K562 (cell line): Measurements from ENCODE around the gene GARRE1. TPM values are rescaled to one million over a fixed set of nuclear protein-coding genes. Genes with fewer than 3 reads are reported as not detected.

Experiments used
- BRCA1 ChIP-seq, 2 experiments: fragments of 450-650 bp in 1 of 2; sonication (generic) in 1 of 2; formaldehyde crosslinking in 1 of 2; IDR thresholded peaks; 2 replicates each; pipeline versions ENCODE4 v1.5.0 to v1.6.1; 2017 to 2020; ENCODE audit warnings: mild to moderate bottlenecking in 1 of 2, missing genetic modification reagents in 1 of 2
- EP400 ChIP-seq: fragments of 450-650 bp; IDR thresholded peaks from 2 replicates; pipeline ENCODE4 v1.6.1; 2017; ENCODE audit warnings: antibody characterized with exemption, mild to moderate bottlenecking, moderate library complexity
- ETV1 ChIP-seq: fragments of 450-650 bp; conservative IDR thresholded peaks from 2 replicates; pipeline ENCODE4 v1.6.1; 2016; ENCODE audit warnings: missing genetic modification characterization, control low read depth, low read depth, missing compliant biosample characterization
- JUND ChIP-seq, 2 experiments: IDR thresholded peaks; 2 replicates in 1 of 2; 3 replicates in 1 of 2; pipeline ENCODE4 v1.6.1; 2011; ENCODE audit warnings: borderline replicate concordance in 2 of 2, low read depth in 2 of 2, low read length in 2 of 2, improper control_type of control experiment in 1 of 2, missing biosample characterization in 1 of 2, missing genetic modification characterization in 1 of 2, missing genetic modification reagents in 1 of 2
- MEF2D ChIP-seq: conservative IDR thresholded peaks from 2 replicates; pipeline ENCODE4 v1.6.1; 2016; ENCODE audit warnings: low read depth, missing genetic modification characterization, missing compliant biosample characterization
- RCOR1 ChIP-seq, 2 experiments: IDR thresholded peaks; 2 replicates each; pipeline ENCODE4 v1.6.1; 2012; ENCODE audit warnings: low read depth in 2 of 2, low read length in 2 of 2, borderline replicate concordance in 1 of 2, improper control_type of control experiment in 1 of 2
- SAFB ChIP-seq: fragments of 200-400 bp; formaldehyde crosslinking; IDR thresholded peaks from 2 replicates; pipeline ENCODE4 v1.6.1; 2017; ENCODE audit warnings: low read depth, low read length, borderline replicate concordance
- SPI1 ChIP-seq: IDR thresholded peaks from 2 replicates; pipeline ENCODE4 v1.6.1; 2011; ENCODE audit warnings: low read depth, low read length, control low read depth, borderline replicate concordance
- ZNF584 ChIP-seq: fragments of 200-800 bp; sonication (Bioruptor generic); IDR thresholded peaks from 2 replicates; pipeline ENCODE4 v1.6.1; 2016; ENCODE audit warnings: low read depth, mild to moderate bottlenecking, missing genetic modification characterization, missing compliant biosample characterization
- ZNF586 ChIP-seq: fragments of 450-650 bp; formaldehyde crosslinking; conservative IDR thresholded peaks from 2 replicates; pipeline ENCODE4 v1.4.0; 2020; ENCODE audit warnings: mild to moderate bottlenecking, moderate library complexity
- polyA plus RNA-seq, 8 experiments: library from polyadenylated mRNA; depleted of rRNA in 4 of 8; stranded (reverse) in 5 of 8; unstranded in 3 of 8; fragments of >200 nt; fragmentation: Nextera tagmentation in 2 of 8; fragmentation: Illumina TruSeq in 1 of 8; extraction: Ambion mirVana in 2 of 8; extraction: Trizol in 1 of 8; gene quantifications; 2 replicates each; pipeline versions ENCODE4 v1.2.1 to v1.2.3, GENCODE V29; 2011 to 2014; ENCODE audit warnings: inconsistent platforms in 1 of 8, missing spikeins in 1 of 8
- total RNA-seq, 7 experiments: library from RNA; depleted of rRNA in 6 of 7; stranded (reverse); fragments of >200 nt in 6 of 7; fragmentation: Illumina TruSeq in 2 of 7; extraction: Trizol in 2 of 7; gene quantifications; 2 replicates each; pipeline versions ENCODE4 v1.2.1 to v1.2.3, GENCODE V29; 2011 to 2021; ENCODE audit warnings: low replicate concordance in 1 of 7
- TF ChIP-seq, protein P1 (sequence below): sonication (generic); formaldehyde crosslinking; IDR thresholded peaks from 2 replicates; pipeline ENCODE4 v1.8.0; 2022; ENCODE audit warnings: missing genetic modification reagents, mild to moderate bottlenecking, borderline replicate concordance
- TF ChIP-seq, protein P2 (sequence below): fragments of 450-650 bp; IDR thresholded peaks from 2 replicates; pipeline ENCODE4 v1.6.1; 2016; ENCODE audit warnings: mild to moderate bottlenecking, moderate library complexity

The GARRE1 gene
- total and polyA plus RNA-seq, 9 of the 15 experiments (the other 6 are each of a cell fraction or from before 2014, with no cell fraction given), result 1.6 to 12.8 (median 7.5) TPM

DNA sequence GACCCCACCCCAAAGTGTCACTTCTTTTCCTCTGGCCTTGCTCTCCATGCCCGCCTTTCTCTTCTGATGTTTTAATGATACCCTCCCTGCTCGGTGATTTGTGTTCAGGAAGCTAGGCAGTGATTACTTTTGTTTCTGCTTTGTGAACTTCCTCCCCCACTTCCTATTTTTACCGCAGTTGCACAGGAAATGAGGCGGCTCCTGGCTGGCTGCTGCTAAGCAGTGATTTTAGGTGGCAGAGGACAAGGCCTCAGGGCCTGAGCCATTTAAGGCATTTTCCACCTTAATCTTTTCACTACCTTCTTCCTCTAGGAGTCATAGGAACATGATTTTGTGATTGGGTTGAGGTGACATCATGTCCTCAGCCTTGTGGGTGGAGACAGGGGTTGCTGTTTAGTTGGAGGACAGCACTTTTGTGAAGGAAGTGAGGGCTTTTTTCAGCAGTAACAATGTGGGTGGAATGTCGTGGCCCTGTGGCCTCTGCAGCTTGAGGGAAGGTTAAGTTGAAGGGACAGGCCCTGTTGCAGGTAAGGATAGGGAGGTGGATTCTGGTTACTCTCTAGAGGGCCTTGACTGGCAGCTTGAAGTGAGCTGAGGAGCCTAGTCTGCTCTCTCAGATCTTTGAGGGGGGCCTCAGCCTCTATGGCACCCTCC is 15.7 kb downstream of the GARRE1 start (continued):
- TF ChIP-seq BRCA1 (IDR thresholded peaks at IDR 0.05) (no peak), BRCA1 (CRISPR knock-in tag; IDR thresholded peaks at IDR 0.05) (no peak), JUND (IDR thresholded peaks at IDR 0.05; ENCODE audit: borderline replicate concordance, low read depth, low read length) (peak; percentile 55; the same call in 1 of the 2 replicates), JUND (tag; IDR thresholded peaks at IDR 0.05; ENCODE audit: borderline replicate concordance, low read depth, low read length) (peak; percentile 27; the same call in 1 of the 3 replicates), ZNF584 (CRISPR knock-in tag) (no peak), SAFB (no peak), ETV1 (tag) (peak; percentile 90), MEF2D (tag) (no peak), SPI1 (peak; percentile 96), RCOR1 (IDR thresholded peaks at IDR 0.05; ENCODE audit: borderline replicate concordance in 1 of 2, low read depth in 2 of 2, low read length in 2 of 2) (peak; percentile 75 to 98; a peak in 3 of 4 replicates), EP400 (peak; percentile 43; the same call in 1 of the 2 replicates), ZNF586 (CRISPR knock-in tag) (no peak)
- TF ChIP-seq, protein P1, sequence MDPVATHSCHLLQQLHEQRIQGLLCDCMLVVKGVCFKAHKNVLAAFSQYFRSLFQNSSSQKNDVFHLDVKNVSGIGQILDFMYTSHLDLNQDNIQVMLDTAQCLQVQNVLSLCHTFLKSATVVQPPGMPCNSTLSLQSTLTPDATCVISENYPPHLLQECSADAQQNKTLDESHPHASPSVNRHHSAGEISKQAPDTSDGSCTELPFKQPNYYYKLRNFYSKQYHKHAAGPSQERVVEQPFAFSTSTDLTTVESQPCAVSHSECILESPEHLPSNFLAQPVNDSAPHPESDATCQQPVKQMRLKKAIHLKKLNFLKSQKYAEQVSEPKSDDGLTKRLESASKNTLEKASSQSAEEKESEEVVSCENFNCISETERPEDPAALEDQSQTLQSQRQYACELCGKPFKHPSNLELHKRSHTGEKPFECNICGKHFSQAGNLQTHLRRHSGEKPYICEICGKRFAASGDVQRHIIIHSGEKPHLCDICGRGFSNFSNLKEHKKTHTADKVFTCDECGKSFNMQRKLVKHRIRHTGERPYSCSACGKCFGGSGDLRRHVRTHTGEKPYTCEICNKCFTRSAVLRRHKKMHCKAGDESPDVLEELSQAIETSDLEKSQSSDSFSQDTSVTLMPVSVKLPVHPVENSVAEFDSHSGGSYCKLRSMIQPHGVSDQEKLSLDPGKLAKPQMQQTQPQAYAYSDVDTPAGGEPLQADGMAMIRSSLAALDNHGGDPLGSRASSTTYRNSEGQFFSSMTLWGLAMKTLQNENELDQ (CRISPR knock-in tag), result no peak
- TF ChIP-seq, protein P2, sequence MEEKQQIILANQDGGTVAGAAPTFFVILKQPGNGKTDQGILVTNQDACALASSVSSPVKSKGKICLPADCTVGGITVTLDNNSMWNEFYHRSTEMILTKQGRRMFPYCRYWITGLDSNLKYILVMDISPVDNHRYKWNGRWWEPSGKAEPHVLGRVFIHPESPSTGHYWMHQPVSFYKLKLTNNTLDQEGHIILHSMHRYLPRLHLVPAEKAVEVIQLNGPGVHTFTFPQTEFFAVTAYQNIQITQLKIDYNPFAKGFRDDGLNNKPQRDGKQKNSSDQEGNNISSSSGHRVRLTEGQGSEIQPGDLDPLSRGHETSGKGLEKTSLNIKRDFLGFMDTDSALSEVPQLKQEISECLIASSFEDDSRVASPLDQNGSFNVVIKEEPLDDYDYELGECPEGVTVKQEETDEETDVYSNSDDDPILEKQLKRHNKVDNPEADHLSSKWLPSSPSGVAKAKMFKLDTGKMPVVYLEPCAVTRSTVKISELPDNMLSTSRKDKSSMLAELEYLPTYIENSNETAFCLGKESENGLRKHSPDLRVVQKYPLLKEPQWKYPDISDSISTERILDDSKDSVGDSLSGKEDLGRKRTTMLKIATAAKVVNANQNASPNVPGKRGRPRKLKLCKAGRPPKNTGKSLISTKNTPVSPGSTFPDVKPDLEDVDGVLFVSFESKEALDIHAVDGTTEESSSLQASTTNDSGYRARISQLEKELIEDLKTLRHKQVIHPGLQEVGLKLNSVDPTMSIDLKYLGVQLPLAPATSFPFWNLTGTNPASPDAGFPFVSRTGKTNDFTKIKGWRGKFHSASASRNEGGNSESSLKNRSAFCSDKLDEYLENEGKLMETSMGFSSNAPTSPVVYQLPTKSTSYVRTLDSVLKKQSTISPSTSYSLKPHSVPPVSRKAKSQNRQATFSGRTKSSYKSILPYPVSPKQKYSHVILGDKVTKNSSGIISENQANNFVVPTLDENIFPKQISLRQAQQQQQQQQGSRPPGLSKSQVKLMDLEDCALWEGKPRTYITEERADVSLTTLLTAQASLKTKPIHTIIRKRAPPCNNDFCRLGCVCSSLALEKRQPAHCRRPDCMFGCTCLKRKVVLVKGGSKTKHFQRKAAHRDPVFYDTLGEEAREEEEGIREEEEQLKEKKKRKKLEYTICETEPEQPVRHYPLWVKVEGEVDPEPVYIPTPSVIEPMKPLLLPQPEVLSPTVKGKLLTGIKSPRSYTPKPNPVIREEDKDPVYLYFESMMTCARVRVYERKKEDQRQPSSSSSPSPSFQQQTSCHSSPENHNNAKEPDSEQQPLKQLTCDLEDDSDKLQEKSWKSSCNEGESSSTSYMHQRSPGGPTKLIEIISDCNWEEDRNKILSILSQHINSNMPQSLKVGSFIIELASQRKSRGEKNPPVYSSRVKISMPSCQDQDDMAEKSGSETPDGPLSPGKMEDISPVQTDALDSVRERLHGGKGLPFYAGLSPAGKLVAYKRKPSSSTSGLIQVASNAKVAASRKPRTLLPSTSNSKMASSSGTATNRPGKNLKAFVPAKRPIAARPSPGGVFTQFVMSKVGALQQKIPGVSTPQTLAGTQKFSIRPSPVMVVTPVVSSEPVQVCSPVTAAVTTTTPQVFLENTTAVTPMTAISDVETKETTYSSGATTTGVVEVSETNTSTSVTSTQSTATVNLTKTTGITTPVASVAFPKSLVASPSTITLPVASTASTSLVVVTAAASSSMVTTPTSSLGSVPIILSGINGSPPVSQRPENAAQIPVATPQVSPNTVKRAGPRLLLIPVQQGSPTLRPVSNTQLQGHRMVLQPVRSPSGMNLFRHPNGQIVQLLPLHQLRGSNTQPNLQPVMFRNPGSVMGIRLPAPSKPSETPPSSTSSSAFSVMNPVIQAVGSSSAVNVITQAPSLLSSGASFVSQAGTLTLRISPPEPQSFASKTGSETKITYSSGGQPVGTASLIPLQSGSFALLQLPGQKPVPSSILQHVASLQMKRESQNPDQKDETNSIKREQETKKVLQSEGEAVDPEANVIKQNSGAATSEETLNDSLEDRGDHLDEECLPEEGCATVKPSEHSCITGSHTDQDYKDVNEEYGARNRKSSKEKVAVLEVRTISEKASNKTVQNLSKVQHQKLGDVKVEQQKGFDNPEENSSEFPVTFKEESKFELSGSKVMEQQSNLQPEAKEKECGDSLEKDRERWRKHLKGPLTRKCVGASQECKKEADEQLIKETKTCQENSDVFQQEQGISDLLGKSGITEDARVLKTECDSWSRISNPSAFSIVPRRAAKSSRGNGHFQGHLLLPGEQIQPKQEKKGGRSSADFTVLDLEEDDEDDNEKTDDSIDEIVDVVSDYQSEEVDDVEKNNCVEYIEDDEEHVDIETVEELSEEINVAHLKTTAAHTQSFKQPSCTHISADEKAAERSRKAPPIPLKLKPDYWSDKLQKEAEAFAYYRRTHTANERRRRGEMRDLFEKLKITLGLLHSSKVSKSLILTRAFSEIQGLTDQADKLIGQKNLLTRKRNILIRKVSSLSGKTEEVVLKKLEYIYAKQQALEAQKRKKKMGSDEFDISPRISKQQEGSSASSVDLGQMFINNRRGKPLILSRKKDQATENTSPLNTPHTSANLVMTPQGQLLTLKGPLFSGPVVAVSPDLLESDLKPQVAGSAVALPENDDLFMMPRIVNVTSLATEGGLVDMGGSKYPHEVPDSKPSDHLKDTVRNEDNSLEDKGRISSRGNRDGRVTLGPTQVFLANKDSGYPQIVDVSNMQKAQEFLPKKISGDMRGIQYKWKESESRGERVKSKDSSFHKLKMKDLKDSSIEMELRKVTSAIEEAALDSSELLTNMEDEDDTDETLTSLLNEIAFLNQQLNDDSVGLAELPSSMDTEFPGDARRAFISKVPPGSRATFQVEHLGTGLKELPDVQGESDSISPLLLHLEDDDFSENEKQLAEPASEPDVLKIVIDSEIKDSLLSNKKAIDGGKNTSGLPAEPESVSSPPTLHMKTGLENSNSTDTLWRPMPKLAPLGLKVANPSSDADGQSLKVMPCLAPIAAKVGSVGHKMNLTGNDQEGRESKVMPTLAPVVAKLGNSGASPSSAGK, result peak; percentile 15; the same call in 1 of the 2 replicates
